Measurements from ENCODE around the gene ADORA2B.
A peak's percentile ranks its signal among the peaks of the same experiment; 100 is the strongest.

The ADORA2B gene

DNA sequence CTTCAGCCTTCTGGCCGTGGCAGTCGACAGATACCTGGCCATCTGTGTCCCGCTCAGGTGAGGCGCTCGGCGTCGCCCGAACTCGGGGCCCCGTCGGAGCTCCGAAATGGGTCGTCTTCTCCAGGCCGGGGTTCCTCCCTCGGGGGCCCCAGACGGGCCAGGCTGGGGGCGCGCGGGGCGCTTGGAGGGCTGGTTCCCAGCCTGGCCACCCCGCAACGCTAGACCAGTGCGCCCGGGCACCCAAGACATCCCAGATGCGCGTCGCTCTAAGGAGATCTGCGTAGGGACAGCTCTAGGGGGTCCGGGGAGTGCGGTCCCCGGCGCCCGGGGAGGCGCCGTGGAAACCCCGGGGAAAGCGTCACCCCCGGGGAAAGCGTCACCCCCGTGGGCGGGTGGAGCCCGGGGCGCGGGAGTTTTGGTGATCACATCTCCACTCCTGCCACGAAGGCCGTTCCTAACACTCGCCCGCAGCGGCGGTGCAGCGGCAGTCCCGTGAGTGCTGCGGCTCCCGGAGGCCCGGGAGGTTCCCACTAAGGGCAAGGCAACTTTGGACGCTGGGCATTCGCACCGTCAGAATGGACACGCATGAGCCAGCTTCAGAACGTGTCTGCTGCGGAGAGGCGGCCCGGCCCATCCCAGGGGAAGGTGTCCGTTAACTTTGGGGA lies 729 bp downstream of the ADORA2B start:
- H3K9me3 ChIP-seq (ENCODE audit: control insufficient read depth, insufficient read depth, low read length), result no peaks in the 10 kb centered on the region
- H3K36me3 ChIP-seq (ENCODE audit: control insufficient read depth, low read length), result no peaks in the 10 kb centered on the region
- no peaks in the 10 kb centered on the region for H4K20me1 ChIP-seq (ENCODE audit: control insufficient read depth, insufficient read depth, low read depth, low read length)
- no peaks in the 10 kb centered on the region for H3K79me2 ChIP-seq (ENCODE audit: control insufficient read depth, low read length)
- TF ChIP-seq, protein P1, sequence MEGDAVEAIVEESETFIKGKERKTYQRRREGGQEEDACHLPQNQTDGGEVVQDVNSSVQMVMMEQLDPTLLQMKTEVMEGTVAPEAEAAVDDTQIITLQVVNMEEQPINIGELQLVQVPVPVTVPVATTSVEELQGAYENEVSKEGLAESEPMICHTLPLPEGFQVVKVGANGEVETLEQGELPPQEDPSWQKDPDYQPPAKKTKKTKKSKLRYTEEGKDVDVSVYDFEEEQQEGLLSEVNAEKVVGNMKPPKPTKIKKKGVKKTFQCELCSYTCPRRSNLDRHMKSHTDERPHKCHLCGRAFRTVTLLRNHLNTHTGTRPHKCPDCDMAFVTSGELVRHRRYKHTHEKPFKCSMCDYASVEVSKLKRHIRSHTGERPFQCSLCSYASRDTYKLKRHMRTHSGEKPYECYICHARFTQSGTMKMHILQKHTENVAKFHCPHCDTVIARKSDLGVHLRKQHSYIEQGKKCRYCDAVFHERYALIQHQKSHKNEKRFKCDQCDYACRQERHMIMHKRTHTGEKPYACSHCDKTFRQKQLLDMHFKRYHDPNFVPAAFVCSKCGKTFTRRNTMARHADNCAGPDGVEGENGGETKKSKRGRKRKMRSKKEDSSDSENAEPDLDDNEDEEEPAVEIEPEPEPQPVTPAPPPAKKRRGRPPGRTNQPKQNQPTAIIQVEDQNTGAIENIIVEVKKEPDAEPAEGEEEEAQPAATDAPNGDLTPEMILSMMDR (IDR thresholded peaks at IDR 0.05; ENCODE audit: low read depth, low read length, poor library complexity, severe bottlenecking), result no peak
- TF ChIP-seq EZH2phosphoT487 (IDR thresholded peaks at IDR 0.05; ENCODE audit: borderline replicate concordance, low read length), result no peak
- no peak overlapping the region for H3K27ac ChIP-seq (ENCODE audit: low read depth, low read length)
- H3K4me1 ChIP-seq (ENCODE audit: control insufficient read depth, low read length), result peaks cover 9% of the 10 kb centered on the region
- H3K9me2 ChIP-seq (replicated peaks; ENCODE audit: control insufficient read depth, low read length), result no peaks in the 10 kb centered on the region
- H3K27me3 ChIP-seq (ENCODE audit: control insufficient read depth, low read length), result peaks cover 21% of the 10 kb centered on the region
- peak overlapping the region; percentile 62 for H3K4me2 ChIP-seq (ENCODE audit: low read length)
- H3F3A ChIP-seq (ENCODE audit: control insufficient read depth, insufficient read depth), result no peaks in the 10 kb centered on the region
- no peak overlapping the region for H3K4me3 ChIP-seq (ENCODE audit: low read length)

DNA sequence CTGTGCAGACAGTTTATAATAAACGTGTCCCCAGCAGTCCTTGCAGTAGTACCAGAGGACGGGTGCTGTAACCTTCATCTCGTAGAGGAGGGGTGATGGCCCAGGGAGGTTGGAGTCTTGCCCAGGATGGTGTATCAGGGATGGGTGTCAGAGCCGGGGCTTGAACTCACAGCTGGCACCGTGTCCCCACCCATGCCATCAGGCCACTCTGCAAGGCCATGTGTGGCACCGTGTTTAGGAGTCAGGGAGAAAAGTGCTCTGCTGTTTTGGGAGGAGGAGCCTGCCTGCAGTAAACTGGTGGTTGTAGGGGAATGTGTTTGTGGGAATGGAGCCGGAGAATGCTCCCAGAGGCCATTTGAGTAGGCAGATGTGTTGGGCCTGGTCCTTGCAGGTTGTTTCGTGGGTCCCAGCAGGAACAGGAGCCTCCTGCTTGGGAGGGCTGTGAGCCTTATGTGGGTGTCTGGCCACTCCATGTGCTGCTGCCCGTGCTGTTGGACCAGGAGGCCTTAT lies 1.7 kb downstream of the ADORA2B start:
- Histone ChIP-seq H3K9me2 (replicated peaks; ENCODE audit: control insufficient read depth, low read length) (no peaks in the 10 kb centered on the region), H3K36me3 (ENCODE audit: control insufficient read depth, low read length) (no peaks in the 10 kb centered on the region), H3K4me2 (ENCODE audit: low read length) (no peak overlapping the region), H3K27ac (ENCODE audit: low read depth, low read length) (no peak overlapping the region), H3K4me1 (ENCODE audit: control insufficient read depth, low read length) (peaks cover 9% of the 10 kb centered on the region), H4K20me1 (ENCODE audit: control insufficient read depth, insufficient read depth, low read depth, low read length) (no peaks in the 10 kb centered on the region), H3K4me3 (ENCODE audit: low read length) (no peak overlapping the region), H3K9me3 (ENCODE audit: control insufficient read depth, insufficient read depth, low read length) (no peaks in the 10 kb centered on the region), H3K27me3 (ENCODE audit: control insufficient read depth, low read length) (peaks cover 21% of the 10 kb centered on the region), H3K79me2 (ENCODE audit: control insufficient read depth, low read length) (no peaks in the 10 kb centered on the region), H3F3A (ENCODE audit: control insufficient read depth, insufficient read depth) (no peaks in the 10 kb centered on the region)
- TF ChIP-seq EZH2phosphoT487 (IDR thresholded peaks at IDR 0.05; ENCODE audit: borderline replicate concordance, low read length), result no peak
- TF ChIP-seq, protein P1 (IDR thresholded peaks at IDR 0.05; ENCODE audit: low read depth, low read length, poor library complexity, severe bottlenecking), result no peak

DNA sequence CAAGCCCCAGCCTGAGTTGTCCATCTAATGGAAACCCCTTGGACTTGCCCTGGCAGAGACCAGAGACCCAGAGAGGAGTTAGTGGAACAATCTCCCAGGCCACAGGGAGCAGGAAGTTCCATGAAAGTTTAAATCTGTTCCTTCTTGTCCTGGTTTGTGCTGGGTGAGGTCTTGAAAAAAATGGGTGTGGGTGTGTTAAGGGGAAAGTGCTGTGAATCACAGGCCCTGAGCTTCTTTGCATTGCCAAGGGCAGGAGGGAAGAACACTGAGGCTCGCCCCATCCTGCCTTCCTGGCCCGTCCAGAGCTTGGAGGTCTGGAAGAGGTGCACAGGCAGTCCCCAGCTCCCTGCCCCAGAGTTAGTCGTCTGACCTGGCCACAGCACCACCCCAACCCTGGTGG lies 2.3 kb downstream of the ADORA2B start:
- Histone ChIP-seq H3K4me3 (ENCODE audit: low read length) (no peak overlapping the region), H3F3A (ENCODE audit: control insufficient read depth, insufficient read depth) (no peaks in the 10 kb centered on the region), H3K27me3 (ENCODE audit: control insufficient read depth, low read length) (peaks cover 21% of the 10 kb centered on the region), H3K9me3 (ENCODE audit: control insufficient read depth, insufficient read depth, low read length) (no peaks in the 10 kb centered on the region), H3K4me1 (ENCODE audit: control insufficient read depth, low read length) (peaks cover 8% of the 10 kb centered on the region), H3K9me2 (replicated peaks; ENCODE audit: control insufficient read depth, low read length) (no peaks in the 10 kb centered on the region), H3K79me2 (ENCODE audit: control insufficient read depth, low read length) (no peaks in the 10 kb centered on the region), H3K4me2 (ENCODE audit: low read length) (no peak overlapping the region), H3K36me3 (ENCODE audit: control insufficient read depth, low read length) (no peaks in the 10 kb centered on the region), H4K20me1 (ENCODE audit: control insufficient read depth, insufficient read depth, low read depth, low read length) (no peaks in the 10 kb centered on the region), H3K27ac (ENCODE audit: low read depth, low read length) (no peak overlapping the region)
- no peak for TF ChIP-seq EZH2phosphoT487 (IDR thresholded peaks at IDR 0.05; ENCODE audit: borderline replicate concordance, low read length)
- TF ChIP-seq, protein P1 (IDR thresholded peaks at IDR 0.05; ENCODE audit: low read depth, low read length, poor library complexity, severe bottlenecking), result no peak
